NCI-H510A treated with DMSO at 0.1 percent for 48 hours (cell line): Measurements from ENCODE around the gene SRGAP3.
A peak's percentile ranks its signal among the peaks of the same experiment; 100 is the strongest.

Experiments
- DNase-seq: peaks from one replicate; lab custom pipeline; 2025; lab: John Stamatoyannopoulos, UW

The SRGAP3 gene

DNA sequence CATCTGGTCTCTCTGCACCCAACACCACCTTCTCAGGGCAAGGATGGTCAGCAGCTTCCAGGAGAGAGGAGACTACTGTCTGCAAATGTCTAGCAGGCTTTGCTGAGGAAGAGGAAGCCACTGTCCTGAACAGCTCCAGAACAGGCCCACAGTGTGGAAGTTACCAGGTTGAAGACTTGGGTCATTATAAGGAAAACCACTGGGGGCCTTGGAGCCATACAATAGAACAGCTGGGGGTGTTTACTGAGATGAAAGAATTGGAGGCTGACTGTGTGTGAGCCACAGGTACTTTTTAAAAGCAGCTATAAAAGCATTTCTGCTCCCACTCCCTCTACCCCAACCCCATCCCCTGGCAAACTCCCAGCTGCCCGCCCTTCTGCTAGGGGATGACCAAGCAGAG, 24.2 kb downstream of the SRGAP3 start:
- DNase-seq = no peak

DNA sequence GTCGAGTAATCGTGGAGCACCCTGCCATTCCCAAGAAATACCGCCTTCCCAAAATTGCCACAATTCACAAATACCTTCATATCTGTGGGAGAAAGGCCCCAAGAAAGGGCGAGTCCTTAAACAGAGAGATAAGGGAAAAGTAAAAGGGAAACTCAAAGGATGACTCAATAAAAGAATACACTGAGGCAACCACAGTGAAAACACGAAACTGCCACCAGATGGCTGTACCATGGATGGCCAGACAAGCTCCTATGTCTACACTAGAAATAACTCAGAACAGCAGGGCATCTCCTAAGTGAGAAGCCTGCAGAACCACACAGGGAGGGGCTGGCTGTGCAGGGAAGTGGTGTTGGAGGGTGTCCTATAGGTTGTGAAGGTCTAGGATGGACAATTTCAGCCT, 25.0 kb downstream of the SRGAP3 start:
- DNase-seq = no peak

DNA sequence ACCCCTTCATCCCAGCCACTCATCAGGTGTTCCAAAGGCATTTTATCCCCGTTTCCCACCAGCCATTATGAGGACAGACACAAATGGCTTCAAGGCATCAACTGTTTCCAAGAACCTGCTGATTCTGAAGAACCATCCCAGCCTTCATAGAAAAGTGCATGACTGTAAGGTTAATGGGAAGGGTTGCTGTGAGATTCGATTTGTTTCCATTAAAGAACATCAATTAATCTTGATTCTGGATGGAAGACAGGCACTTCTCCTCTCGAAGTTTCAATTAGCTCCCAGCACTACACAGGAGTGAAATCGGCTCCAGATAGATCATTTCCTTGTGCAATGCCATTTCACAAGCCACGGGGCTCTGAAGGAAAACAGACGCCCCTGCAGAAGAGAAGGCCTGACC, 25.8 kb downstream of the SRGAP3 start:
- DNase-seq = no peak

DNA sequence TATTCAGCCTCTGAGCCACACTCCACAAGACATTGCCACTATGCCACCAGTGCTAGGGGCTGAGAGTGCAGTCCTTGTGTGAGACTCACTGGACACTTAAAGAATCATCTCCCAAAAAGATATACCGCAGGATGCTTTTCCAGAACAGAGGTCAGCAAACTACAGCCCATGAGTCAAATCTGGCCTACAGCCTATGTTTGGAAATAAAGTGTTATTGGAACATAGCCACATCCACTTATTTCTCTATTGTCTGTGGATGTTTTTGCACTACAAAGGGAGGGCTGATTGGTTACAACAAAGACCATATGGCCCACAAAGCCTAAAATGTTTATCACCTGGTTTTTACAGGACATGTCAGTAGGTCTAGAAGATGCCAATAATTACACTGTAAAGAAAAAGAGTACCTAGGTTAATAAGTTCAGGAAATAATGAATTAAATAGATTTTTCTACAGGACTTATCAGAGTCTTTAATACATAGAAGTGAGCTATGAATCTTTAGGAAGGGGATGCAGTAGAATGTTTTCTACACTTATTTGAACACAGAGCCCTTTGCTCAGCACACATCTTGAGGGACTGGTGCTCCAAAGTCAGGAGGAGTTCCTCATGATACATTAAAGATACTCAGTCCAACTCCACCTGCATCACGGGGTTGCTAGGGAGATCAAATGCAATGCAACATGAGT, 26.3 kb downstream of the SRGAP3 start:
- DNase-seq = no peak

DNA sequence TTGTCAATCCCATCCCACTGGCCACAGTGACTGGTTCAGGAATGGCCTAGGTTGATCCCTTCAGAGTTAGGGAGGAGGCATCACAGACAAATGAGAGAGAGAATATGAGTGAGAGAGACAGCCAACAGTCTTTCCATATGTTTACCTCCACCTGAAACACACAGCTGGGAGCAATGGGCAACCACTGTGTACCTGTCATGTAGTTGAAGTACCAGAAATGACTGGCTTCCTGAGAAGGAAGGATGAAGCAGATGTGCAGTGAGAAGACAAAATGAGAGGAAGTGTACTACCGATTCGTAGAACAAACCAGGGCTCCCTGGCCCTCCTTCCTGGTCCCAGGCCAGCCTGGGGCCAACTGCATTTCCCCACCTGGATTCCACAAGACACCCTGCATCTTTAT, 27.4 kb downstream of the SRGAP3 start:
- no peak for DNase-seq

DNA sequence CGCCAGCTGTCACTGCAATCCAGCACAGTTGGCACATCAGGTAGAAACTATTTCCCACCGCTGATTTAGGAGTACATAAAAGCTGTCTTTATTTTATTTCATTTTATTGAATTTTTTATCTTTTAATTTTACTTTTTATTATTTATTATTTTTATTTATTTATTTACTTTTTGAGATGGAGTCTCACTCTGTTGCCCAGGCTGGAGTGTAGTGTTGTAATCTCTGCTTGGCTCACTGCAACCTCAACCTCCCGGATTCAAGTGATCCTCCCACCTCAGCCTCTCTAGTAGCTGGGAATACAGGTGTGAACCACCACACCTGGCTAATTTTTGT, 31.0 kb downstream of the SRGAP3 start:
- DNase-seq = no peak

DNA sequence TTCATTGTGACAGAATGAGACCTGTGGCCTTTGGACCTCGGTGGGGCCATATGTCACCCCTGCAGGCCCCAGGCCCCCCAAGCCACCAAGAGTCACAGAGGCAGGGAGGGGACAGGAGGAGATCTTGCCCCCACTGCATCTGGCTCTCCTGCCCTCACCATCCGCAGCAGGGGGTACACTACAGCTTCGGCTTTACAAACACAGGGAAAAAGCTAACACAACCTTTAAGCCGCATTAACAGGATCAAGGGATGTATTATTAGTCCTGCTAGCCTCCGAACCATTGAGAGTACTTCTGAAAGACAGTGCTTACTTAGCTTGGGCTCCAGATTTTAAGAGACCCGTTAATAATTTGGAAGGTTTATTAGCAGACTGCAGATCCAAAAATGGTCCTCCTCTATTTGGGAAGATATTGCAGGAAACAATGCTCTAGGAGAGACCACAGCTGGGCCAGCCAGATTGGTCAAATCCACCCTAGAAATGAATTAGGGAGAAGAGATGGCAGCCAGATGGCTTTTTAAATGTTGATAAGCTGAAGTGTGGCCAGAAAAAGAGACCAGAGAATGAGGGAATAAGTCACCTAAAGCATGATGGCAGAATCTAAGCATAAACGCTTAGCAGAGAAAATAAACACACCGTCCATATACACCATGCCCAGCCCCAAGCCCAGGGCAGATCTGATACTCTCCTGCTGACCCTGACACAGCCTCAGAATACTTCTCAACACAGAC, 31.5 kb downstream of the SRGAP3 start:
- no peak for DNase-seq

DNA sequence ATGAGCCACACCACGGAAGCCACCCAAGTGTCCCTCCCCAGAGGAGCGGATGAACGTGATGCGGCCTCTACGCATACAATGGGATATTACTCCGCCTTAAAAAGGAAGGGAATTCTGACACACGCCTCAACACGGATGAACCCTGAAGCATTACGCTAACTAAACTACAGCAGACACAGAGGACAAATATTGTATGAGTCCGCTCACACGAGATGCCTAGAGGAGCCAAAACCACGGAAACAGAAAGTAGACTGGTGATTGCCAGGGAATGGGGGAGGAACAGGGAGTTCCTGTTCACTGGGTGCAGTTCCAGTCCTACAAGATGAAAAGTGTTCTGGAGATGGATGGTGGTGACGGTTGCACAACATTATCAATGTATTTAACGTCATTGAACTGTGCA, 32.7 kb downstream of the SRGAP3 start:
- DNase-seq = no peak

DNA sequence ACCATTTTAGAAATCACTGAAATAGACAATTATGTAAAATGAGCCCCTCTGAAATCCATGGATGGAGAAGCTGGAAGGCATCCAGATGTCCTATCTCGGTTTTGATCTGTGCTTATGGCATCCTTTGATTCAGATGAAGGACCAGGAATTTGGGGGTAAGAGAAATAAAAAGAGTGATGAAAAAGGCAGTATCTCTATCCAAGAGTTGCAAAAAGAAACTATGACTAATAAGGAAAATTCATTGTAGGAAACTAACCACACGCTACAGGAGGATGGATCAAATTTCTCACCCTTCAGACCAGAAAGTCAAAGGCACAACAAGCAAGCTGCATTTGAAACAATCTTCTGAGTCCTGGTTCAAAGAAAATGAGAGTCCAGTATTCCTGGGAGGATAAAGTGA, 34.8 kb downstream of the SRGAP3 start:
- no peak for DNase-seq

DNA sequence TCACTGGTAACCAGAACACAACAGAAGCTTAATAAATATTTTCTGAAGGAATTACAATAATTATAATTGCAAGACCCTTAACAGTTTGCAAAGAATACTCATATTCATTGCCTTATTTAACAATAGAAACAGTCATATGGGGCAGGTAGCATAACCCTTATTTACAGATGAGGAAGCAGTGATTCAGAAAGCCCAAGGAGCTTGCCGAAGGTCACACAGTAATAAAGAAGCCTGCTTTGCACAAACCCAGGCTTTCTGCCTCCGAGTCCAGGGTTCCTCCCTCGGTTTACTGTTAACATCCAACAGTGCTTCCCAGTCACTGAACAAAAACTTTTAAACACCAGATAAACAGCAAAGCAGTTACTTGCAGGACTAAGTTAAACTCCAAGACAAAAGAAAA, 35.3 kb downstream of the SRGAP3 start:
- no peak for DNase-seq

DNA sequence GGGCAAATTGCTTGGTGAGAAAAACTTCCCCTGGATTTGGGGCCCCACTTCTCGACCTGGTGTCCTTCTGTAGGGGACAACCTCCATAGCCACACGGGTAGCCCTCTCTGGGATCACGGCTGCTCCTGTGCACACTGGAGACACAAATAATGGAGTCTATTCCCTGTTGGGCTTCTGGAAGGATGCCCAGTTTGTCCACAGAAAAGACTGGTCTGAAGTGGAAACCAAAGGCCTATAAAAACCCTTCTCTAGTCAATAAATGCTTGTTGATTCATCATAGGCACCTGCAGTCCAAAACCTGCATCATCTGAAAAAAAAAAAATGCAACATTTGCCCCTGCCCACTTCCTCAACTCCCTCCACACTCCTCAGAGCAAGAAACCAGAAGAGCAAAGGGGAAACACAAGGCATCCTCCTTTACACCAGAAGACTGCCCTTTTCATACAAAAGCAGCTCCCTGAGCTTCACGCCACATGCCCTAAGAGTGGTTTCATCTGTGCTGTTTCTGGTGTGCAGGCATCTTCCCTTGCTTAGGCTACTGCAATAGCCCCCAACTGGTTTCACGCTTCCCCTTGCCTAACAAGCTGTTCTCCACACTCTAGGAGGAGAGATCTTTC, 36.3 kb downstream of the SRGAP3 start:
- DNase-seq = peak; percentile 18

DNA sequence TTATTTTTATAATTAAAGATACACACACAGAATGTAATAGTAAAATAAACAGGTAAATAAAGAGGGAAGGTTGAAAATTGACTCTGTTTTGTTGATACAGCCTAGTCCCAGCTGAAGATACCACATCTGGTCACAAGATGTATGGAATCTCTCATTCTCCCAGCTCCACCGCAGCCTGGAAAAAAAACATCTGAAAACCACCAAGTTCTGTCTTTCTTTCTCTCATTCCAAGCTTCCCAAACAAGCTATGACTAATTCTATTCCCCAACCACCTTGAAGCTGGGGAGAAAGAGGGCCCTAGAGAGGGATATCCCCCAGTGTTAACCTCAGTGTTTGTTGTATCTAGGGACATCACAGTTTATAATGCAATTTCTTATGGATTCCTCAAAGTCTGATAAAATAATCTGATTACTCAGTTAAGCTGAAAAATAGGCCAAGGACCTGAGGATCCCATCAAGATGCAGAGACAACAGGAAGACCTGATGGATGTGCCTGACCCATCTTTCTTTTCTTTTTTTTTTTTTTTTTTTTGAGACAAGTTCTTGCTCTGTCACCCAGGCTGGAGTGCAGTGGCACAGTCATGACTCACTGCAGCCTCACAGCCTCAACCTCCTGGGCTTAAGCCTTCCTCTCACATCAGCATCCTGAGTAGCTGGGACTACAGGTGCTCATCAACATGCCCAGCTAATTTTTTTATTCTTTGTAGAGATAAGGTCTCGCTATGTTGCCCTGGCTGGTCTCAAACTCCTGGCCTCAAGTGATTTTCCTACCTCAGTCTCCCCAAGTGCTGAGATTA, 38.1 kb downstream of the SRGAP3 start:
- no peak for DNase-seq

DNA sequence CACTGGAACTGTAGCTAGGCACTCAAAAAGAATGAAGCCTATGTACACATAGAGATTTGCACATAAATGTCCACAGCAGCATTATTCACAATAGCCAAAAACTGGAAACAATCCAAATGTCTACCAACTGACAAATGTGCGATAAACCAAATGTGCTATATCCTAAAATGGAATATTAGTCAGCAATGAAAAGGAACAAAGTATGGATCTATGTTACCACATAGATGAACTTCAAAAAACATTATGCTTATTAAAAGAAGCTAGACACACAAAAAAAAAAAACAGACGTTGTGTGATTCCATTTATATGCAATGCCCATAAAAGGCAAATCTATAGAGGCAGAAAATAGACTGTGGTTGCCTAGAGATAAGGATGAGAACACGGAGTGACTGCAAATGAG, 39.7 kb downstream of the SRGAP3 start:
- no peak for DNase-seq

DNA sequence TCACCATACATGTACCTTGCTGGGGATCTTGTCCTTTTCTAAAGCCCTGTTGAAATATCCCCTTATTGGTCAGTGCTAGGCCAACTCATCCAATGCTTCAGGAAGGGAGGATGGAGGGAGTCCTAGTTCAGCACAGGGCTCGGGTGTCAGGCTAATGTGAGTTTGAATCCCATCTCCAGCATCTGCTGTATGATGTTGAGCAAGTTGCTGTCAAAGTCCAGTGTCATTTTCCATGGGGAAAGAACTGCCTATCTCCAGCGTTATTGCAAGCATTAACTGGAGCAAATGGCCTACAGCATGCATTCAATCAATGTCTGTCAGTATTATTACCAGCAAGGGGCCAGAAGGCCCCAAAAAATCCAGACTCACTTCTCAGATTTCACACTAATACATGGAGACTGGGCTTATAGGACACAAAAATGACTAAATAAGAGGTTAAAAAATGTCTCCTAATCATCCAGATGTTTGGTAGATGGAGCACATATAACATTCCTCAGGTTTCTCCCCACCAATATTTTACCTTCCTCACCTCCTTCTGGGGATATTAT, 40.8 kb downstream of the SRGAP3 start:
- DNase-seq = no peak

DNA sequence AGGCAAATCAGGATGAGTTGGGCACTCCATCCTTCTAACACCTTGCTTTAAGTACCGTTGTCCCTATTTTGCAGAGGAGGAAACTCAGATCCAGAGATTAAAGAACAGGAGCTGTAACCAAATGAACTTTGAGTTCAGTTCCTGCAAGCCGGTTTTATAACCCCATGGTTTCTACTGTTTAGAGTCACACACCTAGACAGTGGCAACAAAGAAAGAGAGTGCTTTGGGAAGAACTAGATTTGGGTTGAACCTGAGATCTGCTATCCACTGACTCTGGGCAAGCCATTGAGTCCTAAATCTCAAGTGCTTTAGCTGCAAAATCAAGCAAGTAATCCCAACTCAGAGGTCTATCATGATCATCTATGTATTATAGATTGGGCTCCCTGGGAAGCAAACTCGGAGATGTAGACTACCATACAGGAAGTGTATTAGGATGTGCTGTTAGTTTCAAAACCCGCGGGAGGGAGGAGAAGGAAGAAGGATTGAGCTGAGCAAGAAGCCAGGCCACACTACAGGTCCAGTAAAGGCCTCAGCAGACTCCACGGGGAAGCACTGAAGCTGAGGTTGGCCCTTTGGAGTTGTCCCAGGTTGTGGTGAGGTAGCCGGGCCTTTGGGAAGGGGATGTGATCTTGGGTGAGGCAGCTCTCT, 42.2 kb downstream of the SRGAP3 start:
- no peak for DNase-seq

DNA sequence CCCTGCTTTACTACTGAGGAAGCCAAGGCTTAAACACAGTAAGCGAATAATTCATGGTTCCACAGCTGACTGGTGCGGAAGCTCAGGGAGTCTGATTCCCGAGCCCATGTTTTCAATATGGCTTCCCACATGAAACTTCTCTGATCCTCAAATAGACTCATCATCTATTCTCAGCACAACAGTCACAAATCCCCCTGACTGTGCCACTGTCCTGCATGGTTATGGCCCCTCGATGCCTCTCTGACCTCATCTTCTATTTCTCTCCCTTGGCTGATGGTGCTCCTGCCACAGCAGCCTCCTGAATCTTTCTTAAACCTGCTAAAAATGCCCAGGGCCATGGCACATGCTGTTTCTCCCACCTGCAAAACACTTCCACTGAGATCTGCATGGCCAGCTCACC, 43.2 kb downstream of the SRGAP3 start:
- DNase-seq = no peak

DNA sequence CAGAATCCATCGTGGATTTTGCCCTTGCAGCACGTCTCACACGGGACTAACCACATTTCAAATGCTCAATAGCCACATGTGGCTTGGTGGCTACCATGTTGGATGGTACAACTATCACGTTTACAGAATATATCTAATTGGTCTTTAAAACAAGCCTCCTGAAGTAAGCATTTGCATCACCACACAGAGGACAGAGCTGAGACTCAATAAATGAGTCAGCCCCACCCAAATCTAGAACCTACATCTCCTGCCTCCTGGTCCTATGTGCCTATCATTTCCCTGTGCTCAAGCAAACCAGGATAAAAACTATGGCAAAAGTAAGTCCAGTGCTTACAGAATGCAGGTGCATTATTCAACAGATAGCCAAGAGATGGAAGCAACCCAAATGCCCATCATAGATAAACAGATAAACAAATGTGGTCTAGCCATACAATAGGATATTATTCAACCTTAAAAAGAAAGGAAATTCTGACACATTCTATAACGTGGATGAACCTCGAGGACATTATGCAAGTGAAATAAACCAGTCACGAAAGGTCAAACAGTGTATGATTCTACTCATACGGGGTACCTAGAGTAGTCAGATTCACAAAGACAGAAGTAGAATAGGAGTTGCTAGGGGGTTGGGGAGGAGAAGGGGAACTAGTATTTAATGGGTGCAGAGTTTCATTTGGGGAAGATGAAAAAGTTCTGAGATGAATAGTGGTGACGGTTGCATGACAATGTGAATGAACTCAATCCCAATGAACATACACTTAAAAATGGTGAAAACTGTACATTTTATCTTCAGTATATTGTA, 43.9 kb downstream of the SRGAP3 start:
- no peak for DNase-seq

DNA sequence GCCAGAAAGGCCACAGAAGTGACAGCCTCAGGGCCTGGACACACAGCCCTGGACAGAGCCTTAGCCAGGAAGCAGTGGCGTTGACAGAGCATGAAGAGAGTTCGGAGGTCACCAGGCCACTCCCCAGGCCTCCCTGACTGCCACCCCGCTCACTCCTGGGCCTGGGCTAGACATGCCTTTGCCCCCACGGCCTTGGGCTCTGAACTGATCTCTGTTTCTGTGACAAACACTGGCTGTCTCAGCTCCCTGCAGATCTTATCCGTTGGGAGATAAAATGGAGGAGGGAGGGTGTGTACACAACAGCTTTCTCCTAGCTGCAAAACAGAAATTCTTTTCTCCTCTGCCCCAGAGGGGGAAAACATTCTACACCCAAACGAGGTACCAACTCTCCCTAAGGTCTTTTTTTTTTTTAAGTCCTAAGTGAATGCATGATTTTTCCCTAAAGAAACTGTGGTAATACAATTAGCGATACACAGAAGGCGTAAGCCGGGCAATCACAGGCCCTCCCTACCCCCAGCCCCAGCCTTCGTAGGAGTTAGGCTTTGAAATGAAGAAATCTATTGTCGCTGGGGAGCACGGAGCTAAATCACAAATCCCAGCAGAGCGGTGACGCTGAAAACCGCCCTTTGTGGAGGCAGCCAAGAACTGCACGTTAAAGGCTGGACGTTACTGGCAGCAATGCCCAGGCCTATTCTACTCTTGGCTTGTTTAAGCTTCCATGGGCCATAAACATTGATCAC, 45.0 kb downstream of the SRGAP3 start:
- DNase-seq = no peak

DNA sequence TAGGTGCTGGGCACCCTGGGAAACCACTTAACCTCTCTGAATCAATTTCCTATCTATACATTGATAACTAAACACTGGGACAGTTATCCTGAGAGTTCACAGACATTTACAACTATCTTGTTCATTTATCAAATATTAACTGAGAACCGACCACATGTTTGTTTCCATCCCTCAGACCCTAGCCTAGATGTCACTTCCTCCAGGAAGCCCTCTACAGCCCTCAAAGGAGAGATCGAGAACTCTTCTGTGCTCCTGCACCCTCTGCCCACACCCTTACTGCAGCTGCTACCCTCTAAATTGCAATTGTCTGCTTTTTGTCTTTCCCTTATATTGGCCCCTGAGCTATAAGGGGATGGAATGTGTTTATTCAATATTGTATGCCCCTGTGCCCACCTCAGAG, 46.1 kb downstream of the SRGAP3 start:
- no peak for DNase-seq

DNA sequence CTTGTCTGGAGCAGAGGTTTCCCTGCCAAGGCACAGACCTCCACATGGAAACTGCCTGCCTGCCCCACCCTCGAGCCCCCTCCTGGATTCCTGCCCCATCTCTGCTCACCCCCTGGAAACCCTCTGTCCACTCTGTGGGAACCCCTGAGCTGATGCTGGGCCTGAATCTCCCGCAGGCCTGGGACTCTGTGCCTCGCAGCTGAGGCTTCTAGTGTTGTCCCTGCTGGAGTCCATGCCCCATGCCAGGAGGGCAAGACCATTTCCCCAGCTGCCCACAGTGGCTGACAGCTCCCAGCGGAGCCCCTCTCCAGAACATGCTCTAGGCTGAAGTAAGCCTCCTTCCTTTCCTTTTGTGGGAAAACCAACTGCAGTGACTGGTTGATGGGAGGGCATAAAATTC, 46.9 kb downstream of the SRGAP3 start:
- DNase-seq = no peak

DNA sequence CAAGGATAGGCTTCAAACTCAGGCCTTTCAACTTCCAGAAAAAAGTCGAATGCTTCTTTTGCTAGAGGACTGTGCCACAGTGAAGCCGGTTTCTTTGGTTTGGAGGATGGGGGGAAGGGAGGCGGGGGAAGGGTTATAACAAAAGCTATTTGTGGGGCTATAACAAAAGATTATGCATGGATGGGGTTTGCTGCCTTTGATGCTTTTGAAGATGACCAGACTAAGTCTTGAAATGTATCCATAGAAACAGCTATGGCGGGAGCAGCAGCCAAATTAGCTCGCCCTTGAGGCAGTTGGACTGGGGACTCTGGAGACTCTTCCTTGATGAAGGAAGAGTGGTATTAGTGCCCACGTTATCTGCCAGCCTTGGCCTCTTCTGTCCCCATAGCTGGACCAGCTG, 47.5 kb downstream of the SRGAP3 start:
- no peak for DNase-seq
